ENCODE data around the gene SRMS.

The SRMS gene

GRCh38 chr20:63532449-63532971 lies 15.0 kb downstream of the SRMS start:
- Histone ChIP-seq H3K36me3 (ENCODE audit: control insufficient read depth, insufficient read depth, low read length) (no peaks in the 10 kb centered on the region), H3K4me1 (ENCODE audit: control insufficient read depth, insufficient read depth, low read length) (peaks cover 4% of the 10 kb centered on the region; the same call in 1 of the 2 replicates), H3K9ac (ENCODE audit: low read length) (no peak overlapping the region), H3K27ac (ENCODE audit: low read depth, low read length) (no peak overlapping the region), H3K27me3 (ENCODE audit: control insufficient read depth, insufficient read depth, low read length) (no peaks in the 10 kb centered on the region), H3K4me3 (ENCODE audit: low read depth, low read length) (no peak overlapping the region), H3K9me3 (ENCODE audit: control insufficient read depth, insufficient read depth, low read depth, low read length) (no peaks in the 10 kb centered on the region)

DNA sequence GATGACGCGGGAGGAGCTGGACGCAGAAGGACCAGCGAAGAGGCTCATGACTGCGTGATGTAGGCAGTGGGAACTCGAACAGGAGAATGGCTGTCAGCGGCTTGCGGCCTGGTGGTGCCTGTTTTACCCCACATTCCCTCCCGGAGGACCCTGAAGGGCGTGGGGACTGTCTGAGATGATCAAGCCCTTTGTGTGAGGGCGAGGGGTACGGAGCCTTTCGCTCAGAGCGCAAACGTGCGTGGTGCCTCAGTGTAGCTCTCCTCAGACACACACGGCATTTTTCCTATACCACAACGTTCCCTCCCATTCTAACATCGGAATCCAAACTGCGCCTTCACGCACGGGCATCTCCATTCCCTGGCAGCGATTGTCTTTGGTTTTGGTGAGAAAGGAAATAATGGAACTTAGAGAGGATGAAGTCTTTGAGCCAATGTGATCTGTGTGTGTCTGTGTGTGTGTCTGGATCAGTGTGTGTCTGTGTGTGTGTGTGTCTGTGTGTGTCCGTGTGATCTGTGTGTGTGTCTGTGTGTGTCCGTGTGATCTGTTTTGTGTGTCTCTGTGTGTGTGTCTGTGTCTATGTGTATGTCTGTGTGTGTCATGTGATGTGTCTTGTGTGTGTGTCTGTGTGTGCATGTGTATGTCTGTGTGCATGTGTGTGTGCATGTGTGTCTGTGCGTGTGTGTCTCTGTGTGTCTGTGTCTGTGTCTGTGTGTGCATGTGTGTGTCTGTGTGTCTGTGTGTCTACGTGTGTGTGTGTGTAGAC lies 15.7 kb downstream of the SRMS start:
- Histone ChIP-seq H3K9ac (ENCODE audit: low read length) (no peak overlapping the region), H3K27me3 (ENCODE audit: control insufficient read depth, insufficient read depth, low read length) (no peaks in the 10 kb centered on the region), H3K36me3 (ENCODE audit: control insufficient read depth, insufficient read depth, low read length) (no peaks in the 10 kb centered on the region), H3K4me1 (ENCODE audit: control insufficient read depth, insufficient read depth, low read length) (peaks cover 4% of the 10 kb centered on the region; the same call in 1 of the 2 replicates), H3K4me3 (ENCODE audit: low read depth, low read length) (no peak overlapping the region), H3K9me3 (ENCODE audit: control insufficient read depth, insufficient read depth, low read depth, low read length) (no peaks in the 10 kb centered on the region), H3K27ac (ENCODE audit: low read depth, low read length) (no peak overlapping the region)

- no peaks in the 10 kb centered on the region for H3K9me3 ChIP-seq (ENCODE audit: control insufficient read depth, insufficient read depth, low read depth, low read length)
- H3K27me3 ChIP-seq (ENCODE audit: control insufficient read depth, insufficient read depth, low read length), result no peaks in the 10 kb centered on the region
- H3K27ac ChIP-seq (ENCODE audit: low read depth, low read length), result no peak overlapping the region
- H3K36me3 ChIP-seq (ENCODE audit: control insufficient read depth, insufficient read depth, low read length), result no peaks in the 10 kb centered on the region
- no peaks in the 10 kb centered on the region for H3K4me1 ChIP-seq (ENCODE audit: control insufficient read depth, insufficient read depth, low read length)
- no peak overlapping the region for H3K4me3 ChIP-seq (ENCODE audit: low read depth, low read length)
- no peak overlapping the region for H3K9ac ChIP-seq (ENCODE audit: low read length)
These were observed 16.8 kb downstream of the SRMS start for GRCh38 chr20:63530788-63531160.

DNA sequence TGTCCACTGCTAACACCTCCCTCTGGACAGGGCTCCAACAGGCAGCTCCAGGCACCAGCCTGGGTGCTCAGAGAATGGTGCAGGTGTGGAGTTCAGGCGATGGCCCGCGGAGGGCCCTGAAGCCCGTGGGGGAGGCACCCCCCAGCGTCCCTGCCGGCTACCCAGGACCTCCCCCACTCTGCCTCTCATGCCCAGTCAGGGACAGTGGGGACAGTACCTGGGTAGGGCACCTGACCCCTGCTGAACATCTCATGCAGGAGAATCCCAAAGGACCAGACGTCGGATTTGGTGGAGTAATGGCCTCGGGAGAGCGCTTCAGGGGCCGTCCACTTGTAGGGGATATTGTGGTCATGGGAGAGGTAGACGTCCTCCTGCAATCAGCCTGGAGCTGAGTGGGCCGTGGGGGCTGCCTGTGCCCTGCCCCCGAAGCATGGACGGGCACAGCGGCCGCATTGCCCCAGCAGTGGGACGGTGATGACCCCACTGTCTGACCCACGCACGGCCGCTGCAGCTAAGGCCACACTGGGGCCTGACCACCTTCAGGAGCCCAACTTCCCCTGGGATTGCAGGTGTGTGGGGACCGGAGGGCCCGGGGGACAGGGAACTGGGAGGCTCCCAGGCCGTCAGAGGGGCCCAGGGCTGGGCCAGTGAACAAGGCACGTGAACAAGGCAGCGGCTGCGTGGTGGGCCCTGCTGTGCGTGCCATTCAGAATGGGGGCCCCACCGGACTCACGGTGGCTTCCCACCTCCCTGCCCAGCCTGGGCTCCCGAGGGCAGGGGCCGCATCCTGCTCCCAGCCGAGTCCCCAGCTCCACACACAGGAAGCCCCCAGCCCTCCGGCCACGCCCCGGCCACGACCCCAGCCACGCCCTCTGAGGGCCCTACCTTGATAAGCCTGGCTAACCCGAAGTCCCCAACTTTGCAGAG lies 17.4 kb downstream of the SRMS start:
- H3K27ac ChIP-seq (ENCODE audit: low read depth, low read length), result no peak overlapping the region
- H3K4me1 ChIP-seq (ENCODE audit: control insufficient read depth, insufficient read depth, low read length), result no peaks in the 10 kb centered on the region

DNA sequence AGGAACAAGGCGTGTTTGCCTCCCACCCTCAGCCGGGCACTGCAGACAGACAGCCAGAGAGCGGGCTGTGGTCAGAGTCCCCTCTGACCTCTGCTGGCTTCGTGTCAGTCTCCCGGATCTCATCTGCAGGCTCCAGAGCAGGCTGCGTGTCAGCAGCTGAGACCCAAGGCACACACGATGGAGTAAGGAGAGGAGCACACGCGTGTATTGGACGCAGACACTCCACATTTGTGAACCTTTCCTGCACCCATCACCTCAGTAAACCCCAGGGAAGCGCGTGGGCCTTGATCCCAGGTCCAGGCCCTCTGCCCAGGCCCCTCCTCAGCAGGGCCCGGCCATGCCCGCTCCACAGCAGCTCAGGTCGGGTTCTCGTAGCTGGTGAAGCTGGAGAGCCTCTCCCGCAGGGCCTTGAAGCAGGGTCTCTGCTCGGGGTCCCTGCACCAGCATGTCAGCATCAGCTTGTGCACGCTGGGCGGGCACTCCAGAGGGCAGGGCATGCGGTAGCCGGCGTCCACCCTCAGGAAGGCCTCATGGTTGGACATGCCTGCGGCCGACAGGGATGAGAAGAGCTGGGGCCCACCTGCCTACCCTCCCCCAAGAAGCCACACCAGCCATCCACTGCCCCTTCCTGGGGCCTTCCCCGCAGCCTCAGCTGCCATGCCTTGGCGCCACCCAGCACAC lies 18.2 kb downstream of the SRMS start:
- Histone ChIP-seq H3K4me1 (ENCODE audit: control insufficient read depth, insufficient read depth, low read length) (no peaks in the 10 kb centered on the region), H3K9ac (ENCODE audit: low read length) (no peak overlapping the region), H3K4me3 (ENCODE audit: low read depth, low read length) (no peak overlapping the region), H3K27me3 (ENCODE audit: control insufficient read depth, insufficient read depth, low read length) (no peaks in the 10 kb centered on the region), H3K27ac (ENCODE audit: low read depth, low read length) (no peak overlapping the region), H3K9me3 (ENCODE audit: control insufficient read depth, insufficient read depth, low read depth, low read length) (no peaks in the 10 kb centered on the region), H3K36me3 (ENCODE audit: control insufficient read depth, insufficient read depth, low read length) (no peaks in the 10 kb centered on the region)

More for the DNA sequence above, 17.4 kb downstream of the SRMS start:
- H3K36me3 ChIP-seq (ENCODE audit: control insufficient read depth, insufficient read depth, low read length), result no peaks in the 10 kb centered on the region
- H3K4me3 ChIP-seq (ENCODE audit: low read depth, low read length), result no peak overlapping the region
- H3K9ac ChIP-seq (ENCODE audit: low read length), result no peak overlapping the region
- H3K27me3 ChIP-seq (ENCODE audit: control insufficient read depth, insufficient read depth, low read length), result no peaks in the 10 kb centered on the region
- no peaks in the 10 kb centered on the region for H3K9me3 ChIP-seq (ENCODE audit: control insufficient read depth, insufficient read depth, low read depth, low read length)

GRCh38 chr20:63527184-63527583 lies 20.4 kb downstream of the SRMS start:
- no peaks in the 10 kb centered on the region for H3K27me3 ChIP-seq (ENCODE audit: control insufficient read depth, insufficient read depth, low read length)
- H3K36me3 ChIP-seq (ENCODE audit: control insufficient read depth, insufficient read depth, low read length), result peaks cover 16% of the 10 kb centered on the region
- no peak overlapping the region for H3K9ac ChIP-seq (ENCODE audit: low read length)
- no peaks in the 10 kb centered on the region for H3K4me1 ChIP-seq (ENCODE audit: control insufficient read depth, insufficient read depth, low read length)
- H3K9me3 ChIP-seq (ENCODE audit: control insufficient read depth, insufficient read depth, low read depth, low read length), result peaks cover 6% of the 10 kb centered on the region
- H3K4me3 ChIP-seq (ENCODE audit: low read depth, low read length), result no peak overlapping the region
- no peak overlapping the region for H3K27ac ChIP-seq (ENCODE audit: low read depth, low read length)

DNA sequence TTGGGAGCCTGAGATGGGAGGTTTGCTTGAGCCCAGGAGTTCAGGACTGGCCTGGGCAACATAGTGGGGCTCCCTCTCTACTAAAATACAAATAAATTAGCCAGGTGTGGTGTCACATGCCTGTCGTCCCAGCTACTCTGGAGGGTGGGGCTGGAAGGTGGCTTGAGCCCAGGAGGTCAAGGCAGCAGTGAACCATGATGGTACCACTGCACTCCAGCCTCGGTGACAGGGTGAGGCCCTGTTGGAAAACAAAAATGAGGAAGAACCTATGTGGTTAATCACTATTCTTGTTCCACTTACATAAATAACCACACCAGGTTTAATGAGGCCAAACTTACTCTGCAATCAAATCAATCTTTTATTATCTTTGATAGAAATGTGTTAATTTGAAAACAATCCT lies 21.6 kb downstream of the SRMS start:
- no peak overlapping the region for H3K27ac ChIP-seq (ENCODE audit: low read depth, low read length)
- H3K4me1 ChIP-seq (ENCODE audit: control insufficient read depth, insufficient read depth, low read length), result peaks cover 3% of the 10 kb centered on the region; the same call in 1 of the 2 replicates
- H3K4me3 ChIP-seq (ENCODE audit: low read depth, low read length), result no peak overlapping the region
- H3K36me3 ChIP-seq (ENCODE audit: control insufficient read depth, insufficient read depth, low read length), result peaks cover 19% of the 10 kb centered on the region
- H3K9me3 ChIP-seq (ENCODE audit: control insufficient read depth, insufficient read depth, low read depth, low read length), result peaks cover 6% of the 10 kb centered on the region
- no peak overlapping the region for H3K9ac ChIP-seq (ENCODE audit: low read length)
- no peaks in the 10 kb centered on the region for H3K27me3 ChIP-seq (ENCODE audit: control insufficient read depth, insufficient read depth, low read length)

DNA sequence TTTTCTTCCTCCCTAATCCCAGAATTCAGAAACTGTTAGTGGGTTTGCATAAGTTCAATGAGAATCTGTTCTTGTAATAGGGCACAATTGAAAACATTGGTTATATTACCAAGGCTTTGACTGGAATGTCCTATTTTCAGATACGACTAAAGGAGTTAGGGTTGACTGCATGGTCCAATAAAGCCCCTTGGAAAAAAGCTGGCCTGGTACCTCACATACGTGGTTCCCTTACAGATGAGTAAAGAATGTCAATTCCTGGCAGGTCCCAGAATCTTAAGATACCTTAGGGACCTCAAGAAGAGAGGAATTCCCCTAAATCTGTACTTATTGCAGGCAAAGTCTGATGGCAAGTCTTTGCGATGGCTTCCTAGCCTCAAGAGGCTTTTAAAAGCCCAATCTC lies 22.4 kb downstream of the SRMS start:
- no peak overlapping the region for H3K4me3 ChIP-seq (ENCODE audit: low read depth, low read length)
- no peaks in the 10 kb centered on the region for H3K27me3 ChIP-seq (ENCODE audit: control insufficient read depth, insufficient read depth, low read length)
- H3K9ac ChIP-seq (ENCODE audit: low read length), result no peak overlapping the region
- peaks cover 19% of the 10 kb centered on the region for H3K36me3 ChIP-seq (ENCODE audit: control insufficient read depth, insufficient read depth, low read length)
- no peak overlapping the region for H3K27ac ChIP-seq (ENCODE audit: low read depth, low read length)
- peaks cover 3% of the 10 kb centered on the region; the same call in 1 of the 2 replicates for H3K4me1 ChIP-seq (ENCODE audit: control insufficient read depth, insufficient read depth, low read length)
- peaks cover 6% of the 10 kb centered on the region for H3K9me3 ChIP-seq (ENCODE audit: control insufficient read depth, insufficient read depth, low read depth, low read length)

- no peak overlapping the region for H3K4me3 ChIP-seq (ENCODE audit: low read depth, low read length)
- H3K27ac ChIP-seq (ENCODE audit: low read depth, low read length), result no peak overlapping the region
- no peak overlapping the region for H3K9ac ChIP-seq (ENCODE audit: low read length)
- peaks cover 19% of the 10 kb centered on the region for H3K36me3 ChIP-seq (ENCODE audit: control insufficient read depth, insufficient read depth, low read length)
- H3K9me3 ChIP-seq (ENCODE audit: control insufficient read depth, insufficient read depth, low read depth, low read length), result peaks cover 6% of the 10 kb centered on the region
- peaks cover 10% of the 10 kb centered on the region for H3K4me1 ChIP-seq (ENCODE audit: control insufficient read depth, insufficient read depth, low read length)
- H3K27me3 ChIP-seq (ENCODE audit: control insufficient read depth, insufficient read depth, low read length), result peaks cover 14% of the 10 kb centered on the region
These were observed 24.5 kb downstream of the SRMS start for GRCh38 chr20:63522981-63523611.

DNA sequence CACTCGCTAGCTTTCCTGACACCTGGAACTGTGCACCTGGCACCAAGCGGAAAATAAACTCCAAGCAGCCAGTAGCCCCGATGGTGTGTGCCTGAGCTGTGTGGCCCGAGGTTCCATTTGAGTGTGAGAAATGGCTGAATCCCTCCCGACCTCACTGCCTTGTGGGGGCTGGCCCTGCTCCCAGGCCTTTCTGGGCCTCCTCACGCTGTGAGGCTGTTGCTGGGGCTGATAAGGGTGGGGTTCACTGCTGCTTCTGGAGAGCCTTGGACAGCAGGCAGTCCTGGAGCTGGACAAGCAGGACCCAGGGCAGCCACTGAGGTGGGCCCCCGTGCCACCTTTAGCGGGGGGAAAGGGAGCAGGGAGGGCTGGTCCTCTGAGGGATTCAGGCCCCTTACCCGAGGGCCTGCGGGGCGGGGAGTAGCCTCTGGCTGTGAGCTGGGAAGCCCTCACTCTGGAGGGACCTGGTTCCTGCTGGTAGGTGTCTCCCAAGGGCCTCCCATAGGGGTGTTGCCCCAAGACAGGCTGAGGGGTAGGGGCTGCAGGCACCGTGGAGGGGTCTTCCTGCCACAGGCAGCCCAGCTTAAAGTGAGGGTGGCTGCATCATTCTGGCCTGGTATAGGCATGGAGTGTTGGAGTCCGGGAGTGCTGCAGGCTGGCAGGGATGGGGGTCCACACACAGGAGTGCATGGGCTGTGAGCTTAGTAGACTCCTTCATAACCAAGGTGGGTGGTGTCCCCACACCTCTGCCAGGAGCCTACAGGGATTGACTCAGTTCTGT lies 25.3 kb downstream of the SRMS start:
- H3K4me1 ChIP-seq (ENCODE audit: control insufficient read depth, insufficient read depth, low read length), result peaks cover 10% of the 10 kb centered on the region
- H3K27me3 ChIP-seq (ENCODE audit: control insufficient read depth, insufficient read depth, low read length), result peaks cover 14% of the 10 kb centered on the region
- H3K36me3 ChIP-seq (ENCODE audit: control insufficient read depth, insufficient read depth, low read length), result peaks cover 19% of the 10 kb centered on the region
- peaks cover 6% of the 10 kb centered on the region for H3K9me3 ChIP-seq (ENCODE audit: control insufficient read depth, insufficient read depth, low read depth, low read length)
- peak overlapping the region; percentile 9; the same call in 1 of the 2 replicates for H3K4me3 ChIP-seq (ENCODE audit: low read depth, low read length)
- no peak overlapping the region for H3K9ac ChIP-seq (ENCODE audit: low read length)
- H3K27ac ChIP-seq (ENCODE audit: low read depth, low read length), result no peak overlapping the region
